CD4-positive, alpha-beta T cell treated with Interleukin-21 for 1 hour (primary cell): ENCODE measurements around the gene GDPD5.
A peak's percentile ranks its signal among the peaks of the same experiment; 100 is the strongest.

Experiments used
- DNase-seq: peaks from one replicate; pipeline ENCODE4 v3.0.0-alpha.2; 2020

GDPD5 gene

DNA sequence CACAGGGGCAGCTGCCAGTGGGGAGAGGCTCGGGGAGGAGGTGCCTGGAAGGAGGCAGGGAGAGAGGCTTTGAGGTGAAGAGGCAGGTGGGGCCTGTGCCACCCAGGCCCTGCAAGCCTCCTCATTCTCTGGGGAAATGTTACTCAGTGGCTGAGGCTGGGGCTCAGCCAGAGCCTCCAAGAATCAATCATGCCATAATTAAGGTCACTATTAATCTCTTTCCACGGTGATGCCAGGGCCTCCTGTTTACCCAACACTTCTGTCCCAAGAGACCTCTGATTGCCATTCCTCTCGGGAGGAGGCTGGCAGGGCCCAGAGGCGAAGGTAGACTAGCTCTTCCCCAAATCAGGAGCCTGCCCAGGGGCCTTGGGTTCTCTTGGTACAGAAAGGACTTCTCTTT lies 38.4 kb downstream of the GDPD5 start:
- DNase-seq = no peak

DNA sequence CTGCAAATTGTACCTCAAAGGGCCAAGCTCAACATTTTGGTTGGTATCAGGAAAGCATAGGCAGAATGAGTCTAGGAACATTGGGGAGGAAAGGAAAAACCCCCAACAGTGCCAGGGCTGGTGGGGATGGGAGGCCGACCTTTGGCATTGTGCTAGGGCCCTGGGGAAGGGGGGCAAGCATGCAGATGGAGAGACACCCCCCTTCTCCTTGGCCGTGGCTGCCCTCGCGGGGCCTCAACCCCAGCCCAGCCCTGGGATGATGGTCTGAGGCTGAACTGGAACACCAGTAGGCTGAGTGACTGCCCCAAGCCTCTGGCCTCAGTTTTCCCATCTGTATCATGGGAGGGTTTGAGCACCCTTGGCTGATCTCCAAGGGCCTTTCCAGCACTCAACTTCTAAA lies 40.0 kb downstream of the GDPD5 start:
- no peak for DNase-seq

DNA sequence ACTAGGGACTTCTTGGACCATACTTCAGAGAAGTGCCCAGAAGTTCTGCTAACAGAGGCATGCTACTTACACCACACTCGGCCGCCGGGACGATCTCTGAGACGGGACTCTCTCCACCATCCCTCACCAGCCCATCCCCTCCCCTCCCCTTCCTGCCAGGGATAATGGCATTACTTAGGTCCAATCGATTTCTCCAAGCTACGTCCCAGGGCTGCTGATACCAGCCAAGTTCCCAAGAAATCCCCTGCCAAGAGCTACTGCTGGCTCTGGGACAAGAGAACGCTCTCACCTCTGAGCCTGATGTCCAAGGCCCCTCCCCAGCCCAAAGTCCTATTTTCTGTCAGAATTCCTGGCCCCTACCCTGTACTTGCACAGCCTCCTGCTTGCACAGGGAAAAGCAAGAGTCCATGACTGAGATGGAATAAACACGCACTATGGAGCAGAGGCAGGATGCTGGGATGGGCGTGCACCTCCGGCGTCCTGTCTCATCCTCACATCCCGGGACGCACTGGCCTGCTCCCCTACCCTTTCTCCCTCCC lies 42.7 kb downstream of the GDPD5 start:
- no peak for DNase-seq

DNA sequence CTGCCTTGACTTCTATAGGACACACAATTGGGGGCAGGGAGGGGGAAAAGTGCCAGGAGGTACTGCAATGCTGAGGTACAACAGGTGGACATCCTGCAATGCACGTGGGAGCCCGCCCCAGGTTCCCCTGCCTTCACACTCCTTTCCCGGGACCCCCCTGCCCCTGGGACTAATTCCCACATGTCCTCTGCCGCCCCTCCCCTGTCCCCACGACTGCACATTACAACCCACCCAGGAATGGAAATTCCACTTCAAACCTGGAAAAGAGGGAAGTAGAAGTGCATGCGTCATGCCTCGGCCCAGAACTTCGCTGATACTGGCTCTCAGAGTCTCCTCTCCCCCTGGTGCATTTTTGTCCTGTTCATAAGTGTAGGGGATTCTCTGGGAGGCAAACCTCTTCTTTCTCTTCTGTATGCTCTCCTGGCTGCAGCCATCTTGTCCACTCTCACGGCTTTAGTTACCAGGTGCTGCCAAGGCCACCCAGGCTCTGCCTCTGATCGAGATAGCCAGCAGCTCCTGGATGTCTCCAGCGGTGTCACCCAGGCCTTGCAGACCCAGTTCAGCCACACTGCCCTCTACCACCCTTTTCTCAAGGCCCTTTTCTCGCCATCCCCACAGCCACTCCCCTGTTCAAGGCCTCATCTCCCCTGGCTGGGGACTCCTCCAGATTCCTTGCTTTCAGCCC lies 43.7 kb downstream of the GDPD5 start:
- no peak for DNase-seq

DNA sequence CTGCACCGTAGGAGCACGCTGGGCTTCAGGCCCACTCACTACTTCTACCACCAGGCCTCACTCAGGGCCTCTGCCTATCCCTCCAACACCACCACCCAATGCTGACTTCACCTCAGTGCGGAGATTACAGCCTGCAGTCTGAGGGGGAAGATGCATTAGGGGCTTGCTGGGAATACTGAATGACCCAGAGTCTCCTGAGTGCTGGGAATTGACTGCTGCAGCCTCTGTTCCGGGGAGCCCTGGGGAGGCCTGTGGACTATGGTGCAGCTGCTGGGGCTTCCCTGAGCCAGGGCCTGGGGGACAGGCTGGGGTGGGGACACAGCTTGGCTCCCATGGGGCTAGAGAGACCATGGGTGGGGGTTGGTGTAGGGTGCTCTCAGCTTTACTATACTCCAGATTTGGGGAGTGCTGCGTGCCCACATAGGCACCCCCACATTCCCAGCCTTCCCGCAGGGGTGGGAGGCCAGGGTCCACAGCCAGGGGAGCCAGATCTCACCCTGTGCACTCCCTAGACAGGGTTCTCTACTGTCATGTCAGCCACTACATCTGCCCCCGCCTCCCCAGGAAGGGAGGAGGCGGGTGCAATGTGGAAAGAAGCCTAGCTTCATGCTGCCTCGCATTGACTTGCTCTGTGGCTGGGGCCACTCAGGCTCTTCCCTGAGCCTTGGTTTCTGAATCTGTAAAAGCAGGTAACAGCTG lies 44.4 kb downstream of the GDPD5 start:
- no peak for DNase-seq

DNA sequence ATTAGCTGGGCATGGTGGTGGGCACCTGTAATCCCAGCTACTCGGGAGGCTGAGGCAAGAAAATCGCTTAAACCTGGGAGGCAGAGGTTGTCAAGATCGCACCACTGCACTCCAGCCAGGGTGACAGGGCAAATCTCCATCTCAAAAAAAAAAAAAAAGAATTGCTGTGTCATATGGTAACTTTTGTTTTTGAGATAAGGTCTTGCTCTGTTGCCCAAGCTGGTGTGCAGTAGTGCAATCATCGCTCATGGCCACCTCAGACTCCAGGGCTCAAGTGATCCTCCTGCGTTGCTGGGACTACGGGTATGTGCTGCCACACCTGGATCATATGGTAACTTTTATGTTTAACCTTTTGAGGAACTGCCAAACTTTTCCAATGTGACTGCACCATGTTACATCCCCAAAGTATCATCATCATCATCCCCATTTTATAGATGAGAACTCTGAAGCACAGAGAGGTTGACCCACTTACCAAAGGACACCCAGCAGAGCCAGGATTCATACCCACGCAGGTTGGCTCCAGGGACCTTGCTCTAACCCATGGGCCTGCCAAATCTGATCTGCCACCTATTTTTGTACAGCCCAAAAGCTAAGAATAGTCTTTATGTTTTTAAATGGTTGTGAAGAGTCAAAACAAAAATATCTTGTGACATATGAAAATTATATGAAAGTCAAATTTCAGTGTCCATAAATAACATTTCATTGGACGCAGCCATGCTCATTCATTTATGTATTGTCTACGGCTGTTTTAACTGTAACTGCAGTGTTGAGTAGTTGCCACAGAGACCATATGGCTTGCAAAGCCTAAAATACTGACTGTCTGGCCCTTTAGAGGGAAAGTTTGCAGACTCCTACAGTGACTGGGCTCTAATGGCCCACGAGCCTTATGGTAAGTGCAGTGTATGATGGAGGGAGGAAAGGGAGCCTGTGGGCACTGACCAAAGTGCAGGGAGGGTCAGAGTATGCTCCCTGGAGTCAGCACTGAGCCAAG lies 45.3 kb downstream of the GDPD5 start:
- DNase-seq = no peak

DNA sequence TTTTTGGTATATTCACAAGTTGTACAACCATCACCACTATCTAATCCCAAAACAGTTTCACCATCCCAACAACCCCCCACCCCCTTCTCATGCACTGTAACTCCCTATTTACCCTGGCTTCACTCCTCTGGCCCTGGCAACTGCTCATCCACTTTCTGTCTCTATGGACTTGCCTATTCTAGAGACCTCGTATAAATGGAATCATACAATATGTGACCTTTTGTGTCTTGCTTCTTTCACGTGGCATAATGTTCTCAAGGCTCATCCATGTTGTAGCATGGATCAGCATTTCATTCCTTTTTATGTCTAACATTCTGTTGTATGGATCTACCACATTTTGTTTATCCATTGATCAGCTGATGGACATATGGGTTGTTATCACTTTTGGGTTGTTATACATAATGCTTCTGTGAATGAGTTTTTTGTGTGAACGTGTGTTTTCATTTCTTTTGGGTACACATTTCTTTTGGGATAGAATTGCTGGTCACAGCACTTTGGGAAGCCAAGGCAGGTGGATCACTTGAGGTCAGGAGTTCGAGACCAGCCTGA lies 46.1 kb downstream of the GDPD5 start:
- DNase-seq = no peak

DNA sequence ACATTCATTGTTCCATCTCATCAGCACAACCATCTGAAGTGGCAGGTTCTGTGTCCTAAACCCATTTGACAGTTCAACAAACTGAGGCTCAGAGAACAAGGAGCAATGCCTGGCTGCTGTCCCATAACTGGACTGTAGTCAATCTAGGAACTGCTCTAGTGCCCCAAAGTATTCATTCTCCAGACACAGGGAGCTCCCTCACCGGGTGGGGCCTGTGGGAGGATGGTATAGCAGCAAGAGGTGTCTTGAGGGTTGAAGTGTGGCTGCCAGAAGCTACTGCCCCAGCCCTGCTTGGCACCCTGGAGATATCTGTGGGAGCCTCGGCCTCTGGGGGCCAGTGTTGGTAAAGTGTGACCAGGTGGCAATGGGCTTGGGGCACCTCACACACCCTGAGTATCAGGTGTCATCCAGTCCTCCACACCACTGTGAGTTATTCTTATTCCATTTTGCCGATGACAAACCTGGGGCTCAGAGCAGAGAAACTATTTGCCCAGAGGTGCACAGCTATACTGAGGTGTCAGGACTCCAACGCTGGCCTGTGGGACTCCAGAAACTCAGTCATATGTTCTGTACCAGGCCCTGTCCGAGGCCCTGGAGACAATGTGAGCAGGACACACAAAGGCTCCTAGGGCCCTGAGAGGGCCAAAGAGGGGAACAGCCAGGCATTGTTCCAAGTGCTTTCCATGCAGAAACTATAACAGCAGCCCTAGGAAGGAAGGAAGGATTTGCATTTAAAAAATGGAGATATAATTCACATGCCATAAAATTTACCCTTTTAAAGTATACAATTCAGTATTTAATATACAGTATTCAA lies 46.8 kb downstream of the GDPD5 start:
- DNase-seq = no peak

DNA sequence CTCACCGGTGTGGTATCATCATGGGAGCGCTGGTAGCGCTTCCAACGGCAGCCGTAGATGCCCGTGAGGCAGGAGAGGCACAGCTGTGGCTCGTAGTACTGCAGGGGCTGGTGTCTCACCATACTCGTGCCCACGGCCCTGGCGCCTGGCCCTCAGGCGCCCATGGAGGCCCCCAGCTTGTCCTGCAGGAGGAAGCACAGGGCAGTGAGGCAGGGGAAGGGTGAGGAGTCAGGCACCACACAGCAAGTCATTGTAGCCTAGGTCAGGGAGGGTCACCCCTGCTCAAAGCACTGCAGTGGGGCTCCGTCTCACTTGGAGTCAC lies 48.2 kb downstream of the GDPD5 start:
- DNase-seq = no peak

DNA sequence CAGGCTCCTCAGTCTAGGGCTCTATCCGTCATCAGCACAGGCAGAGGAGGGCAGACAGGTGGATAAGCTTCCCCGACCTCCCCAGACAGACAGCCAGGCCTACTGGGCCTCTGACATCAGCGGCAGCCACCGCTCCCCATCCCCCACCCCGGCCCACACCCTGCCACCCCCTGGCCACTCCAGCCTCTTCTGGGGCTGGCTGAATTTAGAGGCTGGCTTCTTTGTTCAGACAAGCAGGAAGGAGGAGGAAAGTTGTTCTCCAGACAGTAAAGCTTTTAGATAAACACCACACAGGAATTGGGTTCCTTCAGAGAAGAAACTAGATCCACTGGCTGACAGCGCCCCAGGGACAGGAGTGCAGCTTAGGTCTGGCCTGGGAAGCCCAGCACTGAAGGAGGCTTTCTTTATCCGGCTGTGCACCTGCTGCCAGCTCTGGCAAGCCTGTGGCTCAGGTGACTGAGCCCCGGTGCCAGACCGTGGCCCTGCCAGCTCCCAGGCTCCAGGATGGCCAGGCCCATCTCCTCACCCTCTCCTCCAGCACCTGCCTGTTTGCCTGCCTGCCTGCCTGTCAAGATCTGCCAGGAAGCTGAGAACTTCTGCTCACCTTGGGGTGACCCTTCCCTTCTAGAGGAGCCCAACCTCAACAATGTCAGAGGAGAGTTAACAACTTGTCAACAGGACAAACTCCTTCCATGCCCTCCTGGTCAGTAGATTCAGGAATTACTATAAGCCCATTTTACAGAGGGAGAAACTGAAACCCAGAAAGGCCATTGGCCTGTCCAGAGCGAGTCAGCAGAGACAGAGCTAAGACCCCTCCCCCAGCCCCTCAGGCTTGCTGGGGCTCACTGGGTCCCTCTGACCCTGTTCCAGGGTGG lies 48.8 kb downstream of the GDPD5 start:
- DNase-seq = no peak

DNA sequence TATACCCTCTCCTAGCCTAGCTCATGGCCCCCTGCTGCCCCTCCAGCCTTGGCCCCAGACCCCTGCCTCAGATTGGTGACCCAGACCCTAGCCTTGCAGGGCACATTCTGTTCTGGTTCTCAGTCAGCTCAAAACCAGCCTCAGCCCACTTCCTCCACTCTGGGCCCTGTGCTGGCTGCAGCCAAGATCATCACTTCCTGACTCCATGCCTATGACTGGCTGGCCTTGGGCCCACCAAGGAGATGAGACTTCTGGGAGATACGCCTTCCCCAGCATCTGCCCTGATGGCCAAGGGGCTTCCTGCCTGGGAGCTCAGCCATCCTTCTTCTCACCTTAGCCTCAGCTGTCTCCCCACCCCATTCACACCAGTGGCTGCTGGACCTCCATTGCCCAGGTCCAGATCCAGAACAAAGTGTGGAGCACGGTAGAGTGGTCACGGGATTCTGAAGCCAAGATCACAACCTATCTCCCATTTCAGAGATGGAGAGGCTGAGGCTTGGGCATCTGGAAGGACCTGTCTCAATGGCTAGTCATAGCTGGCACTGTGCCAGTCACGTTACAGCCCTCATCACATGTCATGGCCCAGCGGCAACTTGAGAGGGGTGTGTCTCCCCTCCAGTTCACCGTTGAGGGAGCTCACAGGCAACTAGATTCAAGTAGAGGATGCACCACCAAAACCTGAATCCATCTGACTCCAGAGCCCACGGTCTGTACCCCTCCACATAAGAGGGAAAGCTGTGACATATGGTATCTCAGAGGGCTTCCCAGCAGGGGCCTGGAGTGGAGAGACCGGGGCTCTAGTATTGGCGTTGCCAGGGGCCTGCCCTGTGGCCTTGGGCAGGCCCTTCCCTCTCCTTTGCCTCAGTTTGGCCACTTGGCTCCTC lies 49.7 kb downstream of the GDPD5 start:
- DNase-seq = no peak

DNA sequence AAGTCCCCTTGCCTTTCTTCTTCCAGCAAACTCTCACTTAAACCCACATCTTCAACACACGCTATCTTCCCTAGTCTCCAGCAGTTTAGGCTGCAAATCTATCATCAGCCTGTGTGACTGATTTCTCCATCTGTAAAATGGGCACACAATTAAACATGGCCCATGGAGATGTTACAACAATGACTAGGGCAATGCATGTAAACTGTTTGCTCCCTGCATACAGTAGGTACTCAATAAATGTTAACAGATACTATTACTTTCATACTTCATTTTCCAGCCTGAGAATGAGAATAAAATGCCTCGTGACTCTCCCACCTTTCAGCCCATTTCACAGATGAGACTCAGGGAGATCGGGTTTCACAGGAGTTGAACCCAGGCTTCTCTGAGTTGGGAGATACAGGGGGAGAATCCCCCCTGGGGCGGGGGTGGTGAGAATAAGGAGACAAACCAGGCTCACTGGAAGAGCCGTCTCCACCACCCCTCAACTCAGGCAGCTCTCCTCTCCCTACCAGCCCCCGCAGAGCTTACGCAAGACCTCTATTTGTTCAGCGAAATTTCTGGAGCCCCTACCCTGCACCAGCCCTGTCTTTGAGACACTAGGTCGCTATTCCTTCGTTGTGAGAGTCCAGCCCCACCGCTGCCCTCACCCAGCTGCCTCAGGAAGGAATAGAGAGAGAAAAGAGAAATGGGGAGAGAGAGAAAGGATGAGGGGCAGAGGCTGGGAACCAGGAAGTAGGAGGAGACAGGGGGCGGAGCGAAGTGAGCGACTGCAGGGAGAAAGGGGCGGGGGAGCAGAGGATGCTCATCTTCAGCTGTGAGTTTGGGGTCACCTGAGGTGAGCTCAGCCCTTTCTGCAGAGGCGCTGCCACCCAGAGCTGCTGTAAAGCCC lies 50.6 kb downstream of the GDPD5 start:
- peak; percentile 64 for DNase-seq

DNA sequence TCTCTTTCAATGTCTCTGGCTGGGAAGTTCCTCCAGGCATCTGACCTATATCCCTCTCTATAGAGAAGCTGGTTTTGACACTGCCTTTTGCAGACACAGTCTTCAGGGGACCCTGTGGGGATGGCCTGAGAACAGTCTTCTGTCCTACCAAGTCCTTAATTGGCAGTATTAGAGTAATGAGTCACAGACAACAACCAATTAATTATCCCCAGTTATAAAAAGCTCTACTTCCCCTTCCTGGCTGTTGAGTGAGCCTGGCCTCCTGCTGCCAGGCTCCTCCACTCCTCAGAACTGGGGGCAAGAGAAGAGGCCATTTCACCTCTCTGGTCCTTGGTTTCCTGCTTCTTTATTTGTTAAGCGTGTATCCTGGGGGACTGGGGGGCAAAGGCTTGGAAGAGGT lies 51.5 kb downstream of the GDPD5 start:
- no peak for DNase-seq

DNA sequence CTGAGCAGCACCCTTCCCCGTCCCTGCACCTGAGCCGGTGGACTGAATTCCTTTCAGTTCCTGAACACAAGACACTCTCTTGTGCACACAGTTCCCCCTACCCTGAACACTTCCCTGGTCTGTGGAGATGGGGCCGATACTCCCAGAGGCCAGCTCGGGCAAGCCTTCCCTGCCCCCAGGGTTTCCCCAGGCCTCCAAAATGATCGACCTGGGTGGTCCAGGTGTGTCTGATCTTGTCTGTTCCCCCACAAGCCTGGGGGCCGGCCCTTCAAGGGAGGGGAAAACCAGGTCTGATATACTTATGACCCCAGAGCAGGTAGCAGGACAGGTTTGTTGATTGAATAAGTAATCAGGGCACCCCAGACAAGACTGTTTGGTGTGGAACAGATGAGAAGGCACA lies 52.1 kb downstream of the GDPD5 start:
- DNase-seq = no peak

DNA sequence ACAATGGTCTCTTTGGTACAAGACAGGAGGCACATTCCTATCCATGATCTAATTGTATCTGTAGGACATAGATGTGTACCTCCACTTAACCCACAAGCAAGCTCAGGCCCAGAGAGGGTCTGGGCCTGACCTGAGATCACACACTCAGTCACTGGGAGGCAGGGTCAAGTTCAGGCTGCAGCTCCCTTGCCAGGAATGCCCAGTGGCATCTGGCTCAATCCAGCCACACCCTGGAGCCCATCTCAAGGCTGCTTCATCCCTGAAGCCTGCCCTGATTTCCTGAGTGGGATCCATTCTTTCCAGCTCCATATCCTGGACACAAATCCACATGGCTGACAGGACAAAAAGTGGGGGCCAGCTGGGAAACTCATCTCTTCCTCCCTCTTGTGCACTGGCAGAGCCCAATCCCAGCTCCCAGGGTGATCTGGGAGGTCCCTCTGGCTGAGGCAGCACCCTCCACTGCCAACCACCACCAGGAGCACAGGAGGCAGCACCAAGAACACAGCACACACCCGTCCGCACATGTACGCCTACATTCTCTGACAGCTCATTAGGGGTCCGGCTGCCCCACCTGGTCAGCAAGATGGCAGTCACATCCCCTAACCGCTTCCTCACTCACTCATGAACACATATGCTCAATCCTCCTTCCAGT lies 53.5 kb downstream of the GDPD5 start:
- no peak for DNase-seq

DNA sequence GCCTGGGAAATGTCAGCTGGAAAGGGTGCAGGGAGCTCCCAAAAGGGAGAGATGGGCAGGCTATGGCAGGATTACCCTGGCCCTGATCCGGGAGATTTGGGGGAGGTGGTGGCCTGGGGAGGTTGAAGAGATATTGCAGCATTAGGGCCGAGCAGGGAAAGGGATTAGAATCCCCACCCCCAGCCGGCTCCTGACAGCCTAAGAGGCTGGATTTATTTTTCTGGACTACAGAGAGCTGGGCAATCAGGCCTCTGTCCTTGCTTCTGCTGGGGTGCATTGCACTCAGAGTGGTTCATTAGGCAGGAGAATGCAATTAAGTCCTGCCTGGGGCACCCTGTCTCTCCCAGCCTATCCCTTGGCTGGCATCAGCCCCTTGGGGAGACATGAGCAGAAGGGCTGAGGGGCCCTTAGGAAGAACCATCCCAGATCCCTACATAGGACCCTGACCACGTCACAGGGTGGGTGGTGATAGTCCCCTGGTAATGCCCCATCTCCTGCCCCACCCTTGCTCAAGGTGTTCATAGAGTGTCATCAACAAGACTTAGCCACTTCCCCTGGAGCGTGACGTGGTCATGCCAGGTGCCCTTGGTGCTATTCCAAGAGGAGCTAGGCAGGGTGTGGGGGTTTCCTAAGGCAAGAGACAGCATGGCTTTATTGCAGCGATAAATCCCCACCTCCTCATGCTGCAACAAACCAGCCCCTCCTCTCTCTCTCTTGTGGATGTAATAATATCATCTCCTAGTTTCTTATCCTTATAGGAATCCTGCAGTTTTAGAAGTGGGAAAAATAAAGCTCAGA lies 54.4 kb downstream of the GDPD5 start:
- DNase-seq = no peak

DNA sequence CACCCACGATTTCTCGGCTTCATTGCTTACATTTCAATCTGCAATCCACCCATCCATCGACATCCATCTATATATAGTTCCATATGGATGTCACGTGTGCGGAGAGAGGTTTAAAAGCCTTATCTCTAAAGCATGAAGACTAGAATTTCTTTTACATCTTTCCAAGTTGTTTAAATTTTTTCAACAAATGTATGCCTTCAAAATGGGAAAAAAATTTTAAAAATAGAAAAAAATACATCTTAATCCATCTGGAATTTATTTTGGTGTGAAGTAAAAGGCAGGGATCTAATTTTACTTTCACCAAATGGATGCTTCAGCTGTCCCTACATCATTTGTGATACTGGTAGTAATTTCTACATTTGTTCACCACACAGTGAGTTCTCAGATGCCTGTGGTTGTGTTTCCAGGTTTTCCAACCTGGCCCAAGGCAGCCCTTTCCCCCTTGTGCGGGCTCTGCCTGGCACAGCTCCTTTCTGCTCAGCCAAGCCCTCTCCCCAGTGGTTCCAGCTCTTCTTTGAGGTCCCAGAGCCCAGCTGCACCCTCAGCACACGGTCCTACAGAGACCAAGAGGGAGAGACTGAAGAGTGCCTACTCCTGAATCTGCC lies 55.2 kb downstream of the GDPD5 start:
- no peak for DNase-seq
